ENCODE data around the gene LCOR. TPM values are rescaled to one million over a fixed set of nuclear protein-coding genes. Genes with fewer than 3 reads are reported as not detected.

LCOR gene
- total and polyA plus RNA-seq, 2 of the 4 experiments (the other 2 are of a cell fraction), result 3.7 to 36.9 TPM

DNA sequence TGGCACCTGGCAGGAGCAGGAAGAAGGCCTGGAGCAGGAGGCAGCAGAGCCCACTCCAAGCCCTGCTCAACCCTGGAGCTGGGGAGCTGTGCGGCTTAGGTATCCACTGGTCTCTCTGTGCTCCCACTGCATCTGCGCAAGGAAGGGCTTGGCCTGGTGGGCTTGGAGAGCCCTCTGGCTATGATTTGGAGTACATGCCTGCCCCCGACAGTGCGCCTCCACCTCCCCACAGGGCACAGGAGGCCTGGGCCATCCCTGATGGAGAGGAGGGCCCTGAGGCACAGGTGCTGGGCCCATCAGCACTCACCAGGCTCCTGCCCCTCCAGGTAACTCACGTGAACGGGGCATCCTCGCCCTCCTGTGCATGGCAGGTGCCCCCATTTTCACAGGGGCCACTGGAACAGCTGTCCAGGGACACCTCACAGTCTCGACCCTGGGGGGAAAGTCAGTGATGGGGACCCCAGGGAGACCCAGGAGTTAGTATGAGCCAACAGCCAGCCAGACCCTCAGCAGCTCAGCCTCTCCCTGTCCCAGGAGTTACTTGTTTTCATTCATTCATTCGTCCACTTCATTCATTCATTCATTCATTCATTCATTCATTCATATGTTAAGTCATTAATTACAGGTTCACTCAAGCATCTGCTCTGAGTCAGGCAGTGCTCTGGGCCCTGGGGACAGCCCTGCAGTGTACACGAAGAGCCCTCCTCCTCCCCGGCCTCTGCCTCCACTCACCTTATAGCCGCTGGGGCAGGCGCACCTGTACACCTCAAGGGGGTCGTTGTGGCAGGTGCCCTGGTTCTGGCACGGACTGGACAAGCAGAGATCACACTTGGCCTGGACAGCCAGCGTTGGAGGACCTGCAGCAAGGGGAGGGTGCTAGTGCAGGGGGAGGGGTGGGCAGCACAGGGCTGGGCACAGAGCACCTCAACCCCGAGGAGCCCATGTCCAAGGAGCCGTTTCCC lies 186.4 kb downstream of the LCOR start:
- Histone ChIP-seq H4K5ac (ENCODE audit: low read depth, low read length) (no peak overlapping the region), H2BK15ac (ENCODE audit: low read depth, low read length) (no peak overlapping the region), H4K20me1 (ENCODE audit: insufficient read depth, low read length) (no peaks in the 10 kb centered on the region), H3K9me3 (ENCODE audit: control insufficient read depth, insufficient read depth, low read length) (no peaks in the 10 kb centered on the region), H3K9ac (ENCODE audit: low read depth, low read length) (no peak overlapping the region), H3K9me1 (ENCODE audit: insufficient read depth, low read length) (peaks cover 8% of the 10 kb centered on the region; the same call in 1 of the 2 replicates), H2AFZ (replicated peaks; ENCODE audit: low read length, poor library complexity) (no peak overlapping the region), H3K27me3 (ENCODE audit: control insufficient read depth, insufficient read depth, low read length) (peaks cover 6% of the 10 kb centered on the region; the same call in 1 of the 2 replicates), H2BK120ac (ENCODE audit: low read depth, low read length) (no peak overlapping the region), H2AK9ac (replicated peaks; ENCODE audit: low read depth, low read length, poor library complexity) (peak overlapping the region; percentile 40), H3K18ac (ENCODE audit: low read depth, low read length) (no peak overlapping the region), H2AK5ac (ENCODE audit: low read depth, low read length) (peak overlapping the region; percentile 21; the same call in 1 of the 2 replicates), H3K14ac (replicated peaks; ENCODE audit: low read depth, low read length) (no peak overlapping the region), H3K4me3 (ENCODE audit: insufficient read depth, low read depth, low read length) (no peak overlapping the region), H2BK5ac (ENCODE audit: low read depth, low read length, poor library complexity, severe bottlenecking) (no peak overlapping the region), H3K4me2 (ENCODE audit: low read depth, low read length) (no peak overlapping the region), H4K91ac (ENCODE audit: insufficient read depth, low read depth, low read length) (no peak overlapping the region), H3K4ac (ENCODE audit: low read depth, low read length) (no peak overlapping the region), H2BK20ac (ENCODE audit: low read depth, low read length) (no peak overlapping the region), H3K27ac (ENCODE audit: insufficient read depth, low read length) (no peak overlapping the region), H4K8ac (ENCODE audit: low read depth in 2 of 2, low read length in 2 of 2) (no peak overlapping the region), H3K23ac (ENCODE audit: low read depth, low read length) (no peak overlapping the region), H3K4me1 (ENCODE audit: control insufficient read depth, insufficient read depth, low read length) (peaks cover 3% of the 10 kb centered on the region; the same call in 1 of the 2 replicates), H3K56ac (ENCODE audit: extremely low read depth, insufficient read depth, low read length) (no peak overlapping the region), H3K79me1 (ENCODE audit: low read depth in 1 of 2, low read length in 2 of 2) (no peaks in the 10 kb centered on the region), H3K36me3 (ENCODE audit: control insufficient read depth, insufficient read depth, low read length) (no peaks in the 10 kb centered on the region)
- no TSS peak for BruUV-seq (replicated peaks)
- WGBS, 2 experiments (ENCODE audit: extremely low coverage in 2 of 2, insufficient read length in 1 of 2), result 51% methylated on average over 5 of the region's 18 CpGs; no CpG with 5 or more reads in 1 of the 2 experiments
- intact Hi-C loops (cut with micrococcal nuclease) (no loop called here), dilution Hi-C loops (cut with HindIII; ENCODE audit: low sequenced_read_pairs, unreplicated experiment) (no loop called here), in situ Hi-C loops (cut with MboI; ENCODE audit: low sequenced_read_pairs) (no loop called here)
- ChIA-PET POLR2A (ENCODE audit: unreplicated experiment) (no interaction called here), CTCF (interaction anchor here (0.7 kb wide), 1 partner anchor 179 kb away, joined by 5 read pairs; no protein-coding TSS in a partner anchor)
- DNase-seq (no peak), ATAC-seq (ENCODE audit: low read depth) (no peak)
- TF ChIP-seq MAFK (IDR thresholded peaks at IDR 0.05; ENCODE audit: low read depth, low read length) (no peak), NFE2L2 (IDR thresholded peaks at IDR 0.05; ENCODE audit: low read depth, low read length) (no peak), RFX5 (IDR thresholded peaks at IDR 0.05; ENCODE audit: low read depth, low read length) (no peak), RAD21 (IDR thresholded peaks at IDR 0.05; ENCODE audit: low read length) (no peak), POLR2A (IDR thresholded peaks at IDR 0.05; ENCODE audit: low read depth, low read length) (no peak), CEBPB (IDR thresholded peaks at IDR 0.05; ENCODE audit: low read depth, low read length) (no peak), BHLHE40 (IDR thresholded peaks at IDR 0.05; ENCODE audit: low read depth, low read length) (no peak), FOS (IDR thresholded peaks at IDR 0.05; ENCODE audit: low read depth, low read length) (no peak), CHD1 (IDR thresholded peaks at IDR 0.05; ENCODE audit: low read depth, low read length) (no peak)
- TF ChIP-seq, protein P1, sequence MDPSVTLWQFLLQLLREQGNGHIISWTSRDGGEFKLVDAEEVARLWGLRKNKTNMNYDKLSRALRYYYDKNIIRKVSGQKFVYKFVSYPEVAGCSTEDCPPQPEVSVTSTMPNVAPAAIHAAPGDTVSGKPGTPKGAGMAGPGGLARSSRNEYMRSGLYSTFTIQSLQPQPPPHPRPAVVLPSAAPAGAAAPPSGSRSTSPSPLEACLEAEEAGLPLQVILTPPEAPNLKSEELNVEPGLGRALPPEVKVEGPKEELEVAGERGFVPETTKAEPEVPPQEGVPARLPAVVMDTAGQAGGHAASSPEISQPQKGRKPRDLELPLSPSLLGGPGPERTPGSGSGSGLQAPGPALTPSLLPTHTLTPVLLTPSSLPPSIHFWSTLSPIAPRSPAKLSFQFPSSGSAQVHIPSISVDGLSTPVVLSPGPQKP (IDR thresholded peaks at IDR 0.05; ENCODE audit: borderline replicate concordance, low read depth, low read length), result no peak
- TF ChIP-seq, protein P2, sequence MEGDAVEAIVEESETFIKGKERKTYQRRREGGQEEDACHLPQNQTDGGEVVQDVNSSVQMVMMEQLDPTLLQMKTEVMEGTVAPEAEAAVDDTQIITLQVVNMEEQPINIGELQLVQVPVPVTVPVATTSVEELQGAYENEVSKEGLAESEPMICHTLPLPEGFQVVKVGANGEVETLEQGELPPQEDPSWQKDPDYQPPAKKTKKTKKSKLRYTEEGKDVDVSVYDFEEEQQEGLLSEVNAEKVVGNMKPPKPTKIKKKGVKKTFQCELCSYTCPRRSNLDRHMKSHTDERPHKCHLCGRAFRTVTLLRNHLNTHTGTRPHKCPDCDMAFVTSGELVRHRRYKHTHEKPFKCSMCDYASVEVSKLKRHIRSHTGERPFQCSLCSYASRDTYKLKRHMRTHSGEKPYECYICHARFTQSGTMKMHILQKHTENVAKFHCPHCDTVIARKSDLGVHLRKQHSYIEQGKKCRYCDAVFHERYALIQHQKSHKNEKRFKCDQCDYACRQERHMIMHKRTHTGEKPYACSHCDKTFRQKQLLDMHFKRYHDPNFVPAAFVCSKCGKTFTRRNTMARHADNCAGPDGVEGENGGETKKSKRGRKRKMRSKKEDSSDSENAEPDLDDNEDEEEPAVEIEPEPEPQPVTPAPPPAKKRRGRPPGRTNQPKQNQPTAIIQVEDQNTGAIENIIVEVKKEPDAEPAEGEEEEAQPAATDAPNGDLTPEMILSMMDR (conservative IDR thresholded peaks at IDR 0.05; ENCODE audit: low read depth, low read length), result no peak
- TF ChIP-seq, protein P3, sequence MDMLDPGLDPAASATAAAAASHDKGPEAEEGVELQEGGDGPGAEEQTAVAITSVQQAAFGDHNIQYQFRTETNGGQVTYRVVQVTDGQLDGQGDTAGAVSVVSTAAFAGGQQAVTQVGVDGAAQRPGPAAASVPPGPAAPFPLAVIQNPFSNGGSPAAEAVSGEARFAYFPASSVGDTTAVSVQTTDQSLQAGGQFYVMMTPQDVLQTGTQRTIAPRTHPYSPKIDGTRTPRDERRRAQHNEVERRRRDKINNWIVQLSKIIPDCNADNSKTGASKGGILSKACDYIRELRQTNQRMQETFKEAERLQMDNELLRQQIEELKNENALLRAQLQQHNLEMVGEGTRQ (IDR thresholded peaks at IDR 0.05; ENCODE audit: low read depth, low read length), result no peak

Measured in IMR-90 (cell line).